BLaER1 (cell line): ENCODE measurements around the gene LRRFIP1.
"Not testable (repeated sequence)": the region's sequence is repeated elsewhere in the genome, so short reads cannot be mapped to it uniquely, and the experiment has no call there.

Source experiments
- H3K27ac ChIP-seq: shearing (Covaris generic); formaldehyde crosslinking; 2 replicates; pipeline ENCODE4 v1.8.1; 2022
- H3K27me3 ChIP-seq: shearing (Covaris generic); formaldehyde crosslinking; 2 replicates; pipeline ENCODE4 v1.8.1; 2022
- H3K36me3 ChIP-seq: shearing (Covaris generic); formaldehyde crosslinking; 2 replicates; pipeline ENCODE4 v1.8.1; 2022
- H3K4me1 ChIP-seq: shearing (Covaris generic); formaldehyde crosslinking; 2 replicates; pipeline ENCODE4 v1.8.1; 2022
- H3K4me2 ChIP-seq: shearing (Covaris generic); formaldehyde crosslinking; 2 replicates; pipeline ENCODE4 v1.8.1; 2022
- H3K4me3 ChIP-seq: shearing (Covaris generic); formaldehyde crosslinking; 2 replicates; pipeline ENCODE4 v1.8.1; 2022
- H3K9ac ChIP-seq: shearing (Covaris generic); formaldehyde crosslinking; 2 replicates; pipeline ENCODE4 v1.8.1; 2022
- H3K9me3 ChIP-seq: shearing (Covaris generic); formaldehyde crosslinking; 2 replicates; pipeline ENCODE4 v1.8.1; 2022
- H4K20me1 ChIP-seq: shearing (Covaris generic); formaldehyde crosslinking; 2 replicates; pipeline ENCODE4 v1.8.1; 2022
- Cebpa-rat ChIP-seq: shearing (Covaris generic); IDR thresholded peaks from 2 replicates; pipeline ENCODE4 v1.8.1; 2022

LRRFIP1 gene

GRCh38 chr2:237680702-237681478, 53.5 kb downstream of the LRRFIP1 start:
- Histone ChIP-seq H3K4me2 (no peak overlapping the region), H3K36me3 (peaks cover 40% of the 10 kb centered on the region), H3K27me3 (no peaks in the 10 kb centered on the region), H3K4me1 (peaks cover 58% of the 10 kb centered on the region), H3K27ac (no peak overlapping the region), H3K9me3 (no peaks in the 10 kb centered on the region), H3K9ac (no peak overlapping the region), H3K4me3 (no peak overlapping the region), H4K20me1 (peaks cover 27% of the 10 kb centered on the region; the same call in 1 of the 2 replicates)
- no peak for TF ChIP-seq Cebpa-rat

GRCh38 chr2:237682151-237682550, 54.8 kb downstream of the LRRFIP1 start:
- no peak overlapping the region for H3K27ac ChIP-seq
- peak overlapping the region; percentile 49 for H3K4me2 ChIP-seq
- H3K4me3 ChIP-seq, result no peak overlapping the region
- no peak for TF ChIP-seq Cebpa-rat
- H3K9ac ChIP-seq, result no peak overlapping the region
- H3K36me3 ChIP-seq, result peaks cover 44% of the 10 kb centered on the region
- peaks cover 33% of the 10 kb centered on the region for H4K20me1 ChIP-seq
- H3K4me1 ChIP-seq, result peaks cover 58% of the 10 kb centered on the region
- no peaks in the 10 kb centered on the region for H3K27me3 ChIP-seq
- no peaks in the 10 kb centered on the region for H3K9me3 ChIP-seq

GRCh38 chr2:237682856-237683670, 55.7 kb downstream of the LRRFIP1 start:
- H3K4me2 ChIP-seq, result peak overlapping the region; percentile 49

GRCh38 chr2:237685408-237685807, 58.0 kb downstream of the LRRFIP1 start:
- no peak overlapping the region for H3K27ac ChIP-seq
- no peaks in the 10 kb centered on the region for H3K9me3 ChIP-seq
- H3K36me3 ChIP-seq, result peaks cover 40% of the 10 kb centered on the region
- no peak overlapping the region for H3K4me2 ChIP-seq
- H3K27me3 ChIP-seq, result no peaks in the 10 kb centered on the region
- no peak for TF ChIP-seq Cebpa-rat
- H3K4me1 ChIP-seq, result peaks cover 72% of the 10 kb centered on the region
- H3K9ac ChIP-seq, result no peak overlapping the region
- no peak overlapping the region for H3K4me3 ChIP-seq
- H4K20me1 ChIP-seq, result peaks cover 61% of the 10 kb centered on the region

More at GRCh38 chr2:237682856-237683670, 55.7 kb downstream of the LRRFIP1 start:
- Histone ChIP-seq H3K4me1 (peaks cover 58% of the 10 kb centered on the region), H3K9me3 (no peaks in the 10 kb centered on the region), H3K36me3 (peaks cover 44% of the 10 kb centered on the region), H3K27me3 (no peaks in the 10 kb centered on the region), H3K27ac (no peak overlapping the region), H4K20me1 (peaks cover 37% of the 10 kb centered on the region), H3K9ac (no peak overlapping the region), H3K4me3 (no peak overlapping the region)
- TF ChIP-seq Cebpa-rat, result no peak

GRCh38 chr2:237686659-237687136, 59.3 kb downstream of the LRRFIP1 start:
- Histone ChIP-seq H4K20me1 (peaks cover 72% of the 10 kb centered on the region), H3K4me2 (peak overlapping the region; percentile 99), H3K9me3 (no peaks in the 10 kb centered on the region), H3K36me3 (peaks cover 40% of the 10 kb centered on the region), H3K9ac (no peak overlapping the region), H3K27me3 (no peaks in the 10 kb centered on the region), H3K27ac (no peak overlapping the region; the same call in 1 of the 2 replicates), H3K4me3 (no peak overlapping the region), H3K4me1 (peaks cover 83% of the 10 kb centered on the region)
- TF ChIP-seq Cebpa-rat, result no peak

- H3K4me2 ChIP-seq, result peak overlapping the region; percentile 99
- H3K36me3 ChIP-seq, result peaks cover 30% of the 10 kb centered on the region
- H3K9me3 ChIP-seq, result no peaks in the 10 kb centered on the region
- peaks cover 69% of the 10 kb centered on the region for H3K4me1 ChIP-seq
- no peak overlapping the region for H3K4me3 ChIP-seq
- H3K9ac ChIP-seq, result no peak overlapping the region
- H3K27me3 ChIP-seq, result no peaks in the 10 kb centered on the region
- TF ChIP-seq Cebpa-rat, result no peak
- H3K27ac ChIP-seq, result no peak overlapping the region
- peaks cover 70% of the 10 kb centered on the region for H4K20me1 ChIP-seq
Observed at GRCh38 chr2:237688081-237688480, 60.7 kb downstream of the LRRFIP1 start.

GRCh38 chr2:237688541-237688940, 61.2 kb downstream of the LRRFIP1 start:
- peaks cover 66% of the 10 kb centered on the region for H3K4me1 ChIP-seq
- peaks cover 26% of the 10 kb centered on the region for H3K36me3 ChIP-seq
- H3K27ac ChIP-seq, H3K27me3 ChIP-seq, H3K4me3 ChIP-seq, H3K9me3 ChIP-seq: not testable (repeated sequence)
- peak overlapping the region; percentile 99 for H3K4me2 ChIP-seq
- H4K20me1 ChIP-seq, result peaks cover 70% of the 10 kb centered on the region
- H3K9ac ChIP-seq, result peak overlapping the region; percentile 63

GRCh38 chr2:237689336-237690131, 62.1 kb downstream of the LRRFIP1 start:
- H3K4me1 ChIP-seq, result peaks cover 75% of the 10 kb centered on the region
- no peaks in the 10 kb centered on the region for H3K27me3 ChIP-seq
- peak overlapping the region; percentile 63 for H3K9ac ChIP-seq
- peaks cover 77% of the 10 kb centered on the region for H4K20me1 ChIP-seq
- no peak for TF ChIP-seq Cebpa-rat
- peak overlapping the region; percentile 38; the same call in 1 of the 2 replicates for H3K4me3 ChIP-seq
- H3K4me2 ChIP-seq, result peak overlapping the region; percentile 99
- peaks cover 17% of the 10 kb centered on the region for H3K36me3 ChIP-seq
- H3K9me3 ChIP-seq, result no peaks in the 10 kb centered on the region
- peak overlapping the region; percentile 66 for H3K27ac ChIP-seq
